Neuronal stem cell (in vitro differentiated cells): Measurements from ENCODE around the gene ITPK1.

Experiments used
- DNase-seq: peaks from one replicate; pipeline ENCODE4 v3.0.0-alpha.2; 2013; ENCODE audit warnings: low spot score
- H2AFZ ChIP-seq: one replicate; pipeline ENCODE4 v1.6.1; 2013; ENCODE audit warnings: mild to moderate bottlenecking, low read length, inconsistent platforms
- H2AK5ac ChIP-seq: 2 replicates; pipeline ENCODE4 v1.6.1; 2013; ENCODE audit warnings: low read depth, mild to moderate bottlenecking, inconsistent platforms, low read length, moderate library complexity, mixed read lengths
- H2BK120ac ChIP-seq: 2 replicates; pipeline ENCODE4 v1.6.1; 2013; ENCODE audit warnings: low read depth, mild to moderate bottlenecking, inconsistent platforms, low read length, moderate library complexity, mixed read lengths
- H2BK12ac ChIP-seq: one replicate; pipeline ENCODE4 v1.6.1; 2013; ENCODE audit warnings: low read length, inconsistent platforms
- H2BK15ac ChIP-seq: 2 replicates; pipeline ENCODE4 v1.6.1; 2013; ENCODE audit warnings: mild to moderate bottlenecking, low read length, inconsistent platforms, mixed read lengths
- H2BK5ac ChIP-seq: one replicate; pipeline ENCODE4 v1.6.1; 2013; ENCODE audit warnings: inconsistent platforms, mild to moderate bottlenecking, low read length, moderate library complexity
- H3K14ac ChIP-seq: one replicate; pipeline ENCODE4 v1.6.1; 2013; ENCODE audit warnings: low read length, inconsistent platforms
- H3K18ac ChIP-seq: 2 replicates; pipeline ENCODE4 v1.6.1; 2013; ENCODE audit warnings: low read length, inconsistent platforms
- H3K23ac ChIP-seq: 2 replicates; pipeline ENCODE4 v1.6.1; 2013; ENCODE audit warnings: low read depth, mild to moderate bottlenecking, mixed read lengths, low read length, inconsistent platforms; ENCODE audit not compliant: poor library complexity
- H3K27ac ChIP-seq: replicated peaks from 3 replicates; pipeline ENCODE4 v1.5.1; 2013; ENCODE audit warnings: low read length, inconsistent platforms
- H3K27me3 ChIP-seq, 3 experiments: 2 replicates each; pipeline ENCODE4 v1.6.1; 2013; ENCODE audit warnings: low read length in 3 of 3, mild to moderate bottlenecking in 2 of 3, inconsistent platforms in 1 of 3, low read depth in 1 of 3, mixed read lengths in 1 of 3, moderate library complexity in 1 of 3; ENCODE audit not compliant: control insufficient read depth in 3 of 3, insufficient read depth in 3 of 3
- H3K36me3 ChIP-seq, 2 donors: replicated peaks in 1 of 2; 2 replicates each; pipeline ENCODE4 v1.6.1; 2013; ENCODE audit warnings: low read length in 2 of 2; ENCODE audit not compliant: control insufficient read depth in 2 of 2, insufficient read depth in 2 of 2
- H3K4ac ChIP-seq: 2 replicates; pipeline ENCODE4 v1.6.1; 2013; ENCODE audit warnings: inconsistent platforms, mild to moderate bottlenecking, low read length, moderate library complexity
- H3K4me1 ChIP-seq, 2 donors: 1 replicate in 1 of 2; 2 replicates in 1 of 2; pipeline ENCODE4 v1.6.1; 2013; ENCODE audit warnings: low read length in 2 of 2, low read depth in 1 of 2; ENCODE audit not compliant: control insufficient read depth in 2 of 2, insufficient read depth in 1 of 2
- H3K4me2 ChIP-seq: one replicate; pipeline ENCODE4 v1.6.1; 2013; ENCODE audit warnings: mild to moderate bottlenecking, low read length, inconsistent platforms; ENCODE audit not compliant: insufficient read depth, poor library complexity, severe bottlenecking
- H3K4me3 ChIP-seq, 2 donors: 2 replicates each; pipeline ENCODE4 v1.5.1; 2013; ENCODE audit warnings: low read length in 2 of 2, mild to moderate bottlenecking in 2 of 2, inconsistent platforms in 1 of 2, moderate library complexity in 1 of 2
- H3K79me1 ChIP-seq: one replicate; pipeline ENCODE4 v1.6.1; 2013; ENCODE audit warnings: low read depth, mild to moderate bottlenecking, inconsistent platforms, low read length, moderate library complexity
- H3K9ac ChIP-seq: one replicate; pipeline ENCODE4 v1.6.1; 2013; ENCODE audit warnings: mild to moderate bottlenecking, low read depth, low read length, inconsistent platforms; ENCODE audit not compliant: poor library complexity
- H3K9me3 ChIP-seq, 2 donors: replicated peaks in 1 of 2; 2 replicates each; pipeline versions ENCODE3 to v1.6.1; 2013; ENCODE audit warnings: low read length in 2 of 2, mild to moderate bottlenecking in 2 of 2, inconsistent platforms in 1 of 2, low read depth in 1 of 2, mixed read lengths in 1 of 2, moderate library complexity in 1 of 2; ENCODE audit not compliant: control insufficient read depth in 2 of 2, insufficient read depth in 1 of 2
- H4K8ac ChIP-seq: one replicate; pipeline ENCODE4 v1.6.1; 2013; ENCODE audit warnings: low read depth, mild to moderate bottlenecking, inconsistent platforms, low read length, moderate library complexity
- H4K91ac ChIP-seq: one replicate; pipeline ENCODE4 v1.6.1; 2013; ENCODE audit warnings: low read length, low read depth, mild to moderate bottlenecking, inconsistent platforms; ENCODE audit not compliant: poor library complexity
- WGBS, 2 donors: extraction: QIAGEN DNeasy Blood & Tissue Kit; methylation state at CpG; one replicate each; pipeline ENCODE4 v1.1.7; 2013; ENCODE audit warnings: missing lambda C conversion rate in 2 of 2, mixed read lengths in 1 of 2; ENCODE audit not compliant: insufficient read length in 2 of 2, insufficient replicate concordance in 1 of 2; ENCODE audit errors: extremely low coverage in 2 of 2; 5-methylcytosine and 5-hydroxymethylcytosine counted together

ITPK1 gene

DNA sequence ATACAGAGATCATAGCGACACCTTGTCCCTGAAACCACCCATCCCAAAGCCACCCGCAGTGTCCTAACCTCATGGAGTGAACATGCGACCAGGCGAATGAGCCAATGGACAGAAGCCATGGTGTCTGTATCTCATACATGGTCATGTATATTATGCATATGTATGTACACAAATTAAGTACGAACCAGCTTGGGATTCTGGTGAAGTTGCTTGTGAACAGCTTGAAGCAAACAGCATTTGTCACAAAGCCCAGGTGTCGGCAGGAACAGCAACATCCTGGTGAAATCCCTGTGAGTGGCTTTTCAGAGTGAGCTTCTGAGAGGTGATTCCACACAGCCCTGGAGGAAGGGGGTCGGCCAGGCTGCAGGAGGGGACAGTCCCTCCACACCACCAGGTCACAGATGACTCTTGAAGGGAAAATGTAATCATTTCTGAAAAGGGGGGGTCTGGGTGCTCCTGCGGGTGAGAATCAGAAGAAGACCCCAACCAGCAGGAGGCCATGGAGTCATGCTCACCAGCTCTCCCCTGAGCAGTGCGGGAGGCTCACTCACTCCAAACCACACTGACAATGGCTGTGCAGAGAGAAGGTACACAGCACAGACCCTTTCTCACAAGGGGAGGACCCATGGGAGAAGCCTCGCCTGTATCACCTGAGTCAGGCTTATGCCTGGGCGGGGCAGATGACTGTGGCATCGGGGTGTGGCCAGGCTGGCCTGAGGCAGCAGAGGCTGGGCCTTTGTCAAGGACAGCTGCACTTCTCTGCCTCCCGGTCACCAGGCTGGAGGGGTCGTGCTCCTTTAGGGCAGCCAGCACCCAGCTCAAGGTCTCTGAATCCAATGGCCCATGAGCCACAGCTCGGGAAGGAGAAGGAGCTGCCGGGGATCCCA, 178.4 kb downstream of the ITPK1 start:
- Histone ChIP-seq H3K4me3 (no peak overlapping the region), H3K4ac (no peak overlapping the region), H2AFZ (no peak overlapping the region), H2BK5ac (no peak overlapping the region), H2AK5ac (no peak overlapping the region), H2BK15ac (no peak overlapping the region), H3K23ac (peak overlapping the region; percentile 1), H3K36me3 (no peaks in the 10 kb centered on the region), H3K4me2 (no peak overlapping the region), H3K27me3 (no peaks in the 10 kb centered on the region), H2BK12ac (no peak overlapping the region), H4K91ac (no peak overlapping the region), H3K9ac (no peak overlapping the region), H3K9me3 (no peaks in the 10 kb centered on the region), H3K79me1 (no peaks in the 10 kb centered on the region), H3K18ac (peak overlapping the region; percentile 19), H3K4me1 (no peaks in the 10 kb centered on the region), H3K14ac (no peak overlapping the region), H4K8ac (peak overlapping the region; percentile 48), H3K27ac (no peak overlapping the region), H2BK120ac (no peak overlapping the region)
- no CpG with 5 or more reads among the region's 16 CpGs for WGBS, 2 donors
- DNase-seq, result no peak

DNA sequence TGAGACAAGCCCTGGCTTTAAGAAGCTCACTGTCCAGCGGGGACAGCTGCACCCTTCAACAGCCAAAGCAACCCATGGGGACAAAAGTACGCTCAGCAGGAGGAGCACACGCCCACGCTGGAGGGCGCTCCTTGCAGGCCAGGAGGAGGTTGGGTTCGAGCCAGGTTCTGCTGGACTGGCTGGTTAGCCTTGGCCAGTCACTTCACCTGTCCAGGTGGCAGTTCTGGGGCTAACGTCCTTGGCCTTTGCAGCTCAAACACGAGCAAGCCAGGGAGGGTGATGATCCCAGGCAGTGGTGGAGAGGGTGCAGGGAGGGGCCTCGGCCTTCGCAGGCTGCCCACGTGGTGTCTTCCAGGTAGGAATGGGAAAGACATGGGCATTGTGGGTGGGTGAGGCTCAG, 179.6 kb downstream of the ITPK1 start:
- H2AFZ ChIP-seq, result no peak overlapping the region
- no peak for DNase-seq
- H3K9me3 ChIP-seq, result no peaks in the 10 kb centered on the region
- H3K9ac ChIP-seq, result peak overlapping the region; percentile 45
- H3K4me2 ChIP-seq, result no peak overlapping the region
- H3K14ac ChIP-seq, result no peak overlapping the region
- no peak overlapping the region for H2AK5ac ChIP-seq
- no peak overlapping the region for H2BK120ac ChIP-seq
- no peak overlapping the region for H3K18ac ChIP-seq
- H3K23ac ChIP-seq, result peak overlapping the region; percentile 81
- peaks cover 3% of the 10 kb centered on the region for H3K79me1 ChIP-seq
- H2BK15ac ChIP-seq, result no peak overlapping the region
- WGBS, 2 donors, result no CpG with 5 or more reads among the region's 11 CpGs
- no peak overlapping the region for H4K91ac ChIP-seq
- H4K8ac ChIP-seq, result no peak overlapping the region
- no peaks in the 10 kb centered on the region for H3K36me3 ChIP-seq
- H3K4me3 ChIP-seq, result peak overlapping the region in 1 of 2 donors; percentile 40
- no peaks in the 10 kb centered on the region for H3K27me3 ChIP-seq
- no peak overlapping the region for H3K27ac ChIP-seq
- H2BK12ac ChIP-seq, result no peak overlapping the region
- no peaks in the 10 kb centered on the region for H3K4me1 ChIP-seq
- H2BK5ac ChIP-seq, result no peak overlapping the region
- no peak overlapping the region for H3K4ac ChIP-seq

DNA sequence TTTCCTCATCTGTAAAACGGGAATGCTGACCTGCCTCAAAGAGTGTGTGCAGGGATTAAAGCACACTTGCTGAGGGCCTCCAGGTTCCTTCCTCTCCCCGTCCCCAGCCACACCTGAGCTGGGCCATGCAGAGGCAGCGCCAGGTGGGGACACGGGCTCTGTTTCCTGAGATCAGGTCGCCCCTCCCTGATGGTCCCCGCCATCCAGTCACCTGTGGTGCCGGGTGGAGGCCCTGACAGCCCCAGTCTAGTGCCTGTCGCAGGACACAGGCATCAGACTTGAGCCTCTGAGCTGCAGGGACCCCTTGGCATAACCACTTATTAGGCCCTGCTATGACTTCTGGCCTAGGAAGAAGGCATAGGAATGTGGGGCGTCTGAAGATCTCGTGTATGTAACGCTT, 180.3 kb downstream of the ITPK1 start:
- H3K18ac ChIP-seq, result no peak overlapping the region
- no peak overlapping the region for H2AFZ ChIP-seq
- H2BK15ac ChIP-seq, result no peak overlapping the region
- no peaks in the 10 kb centered on the region for H3K27me3 ChIP-seq
- H3K4me1 ChIP-seq, result no peaks in the 10 kb centered on the region
- H3K14ac ChIP-seq, result no peak overlapping the region
- no peaks in the 10 kb centered on the region for H3K9me3 ChIP-seq
- H2BK120ac ChIP-seq, result no peak overlapping the region
- no CpG with 5 or more reads among the region's 11 CpGs for WGBS, 2 donors
- no peak overlapping the region for H4K8ac ChIP-seq
- H2AK5ac ChIP-seq, result no peak overlapping the region
- H2BK12ac ChIP-seq, result no peak overlapping the region
- no peak overlapping the region for H3K9ac ChIP-seq
- H3K4me2 ChIP-seq, result no peak overlapping the region
- no peaks in the 10 kb centered on the region for H3K36me3 ChIP-seq
- peaks cover 3% of the 10 kb centered on the region for H3K79me1 ChIP-seq
- no peak overlapping the region for H2BK5ac ChIP-seq
- no peak overlapping the region for H3K27ac ChIP-seq
- DNase-seq, result no peak
- H3K4ac ChIP-seq, result no peak overlapping the region
- no peak overlapping the region for H4K91ac ChIP-seq
- no peak overlapping the region for H3K23ac ChIP-seq
- H3K4me3 ChIP-seq, result no peak overlapping the region

DNA sequence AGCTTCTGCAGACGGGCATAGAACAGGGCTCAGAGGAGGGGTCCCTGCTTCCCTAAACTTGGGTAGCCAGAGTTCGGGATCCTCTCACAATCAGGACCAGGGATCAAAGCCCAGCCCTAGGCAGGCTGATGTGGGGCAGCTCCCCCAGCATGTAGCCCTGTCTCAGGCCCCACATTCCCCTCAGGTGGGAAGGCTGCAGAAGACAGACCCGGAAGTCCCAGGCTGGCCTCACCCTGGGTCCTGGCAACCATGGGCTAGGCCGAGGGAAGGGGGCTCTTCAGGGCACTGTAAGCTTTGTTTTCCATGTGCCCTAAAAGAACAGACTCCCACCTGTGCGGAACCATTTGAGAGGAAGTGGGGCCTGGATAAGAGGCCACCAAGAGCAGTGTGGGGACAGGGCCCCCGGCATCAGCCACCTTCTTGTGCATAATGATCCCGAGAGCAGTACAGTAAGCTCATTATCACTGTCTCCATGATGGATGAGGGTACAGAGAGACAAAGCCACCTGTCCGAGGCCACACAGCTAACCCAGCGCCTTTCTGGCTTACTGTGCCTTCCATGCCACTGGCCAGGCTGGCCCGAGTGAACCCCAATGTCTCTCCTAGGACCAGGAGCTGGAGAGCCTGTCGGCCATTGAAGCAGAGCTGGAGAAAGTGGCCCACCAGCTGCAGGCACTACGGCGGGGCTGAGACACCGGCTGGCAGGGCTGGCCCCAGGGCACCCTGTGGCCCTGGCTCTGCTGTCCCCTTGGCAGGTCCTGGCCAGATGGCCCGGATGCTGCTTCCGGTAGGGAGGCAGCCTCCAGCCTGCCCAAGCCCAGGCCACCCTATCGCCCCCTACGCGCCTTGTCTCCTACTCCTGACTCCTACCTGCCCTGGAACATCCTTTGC, 181.3 kb downstream of the ITPK1 start:
- Histone ChIP-seq H2AFZ (no peak overlapping the region), H3K27me3 (no peaks in the 10 kb centered on the region), H3K14ac (no peak overlapping the region), H3K4me3 (no peak overlapping the region), H3K36me3 (no peaks in the 10 kb centered on the region), H2BK5ac (no peak overlapping the region), H2BK120ac (no peak overlapping the region), H2BK15ac (no peak overlapping the region), H3K18ac (no peak overlapping the region), H3K9me3 (no peaks in the 10 kb centered on the region), H2BK12ac (no peak overlapping the region), H3K9ac (no peak overlapping the region), H3K79me1 (peaks cover 3% of the 10 kb centered on the region), H3K4ac (no peak overlapping the region), H3K4me2 (no peak overlapping the region), H2AK5ac (no peak overlapping the region), H4K91ac (no peak overlapping the region), H3K23ac (no peak overlapping the region), H3K4me1 (no peaks in the 10 kb centered on the region), H4K8ac (no peak overlapping the region), H3K27ac (no peak overlapping the region)
- WGBS, 2 donors, result no CpG with 5 or more reads among the region's 19 CpGs
- no peak for DNase-seq
